Activated T-cell treated with anti-CD3 and anti-CD28 coated beads, Interleukin-2, amount 50 U/mL, for 48 hours (primary cell): ENCODE results near the gene ZNF787.

Experiments
- DNase-seq, 2 experiments: peaks; one replicate each; pipeline ENCODE4 v3.0.0-alpha.2; 2020

ZNF787 gene

GRCh38 chr19:56085571-56086275 is 35.4 kb downstream of the ZNF787 start:
- no peak for DNase-seq

- no peak for DNase-seq
Observed at GRCh38 chr19:56084835-56085536, 36.1 kb downstream of the ZNF787 start.

DNA sequence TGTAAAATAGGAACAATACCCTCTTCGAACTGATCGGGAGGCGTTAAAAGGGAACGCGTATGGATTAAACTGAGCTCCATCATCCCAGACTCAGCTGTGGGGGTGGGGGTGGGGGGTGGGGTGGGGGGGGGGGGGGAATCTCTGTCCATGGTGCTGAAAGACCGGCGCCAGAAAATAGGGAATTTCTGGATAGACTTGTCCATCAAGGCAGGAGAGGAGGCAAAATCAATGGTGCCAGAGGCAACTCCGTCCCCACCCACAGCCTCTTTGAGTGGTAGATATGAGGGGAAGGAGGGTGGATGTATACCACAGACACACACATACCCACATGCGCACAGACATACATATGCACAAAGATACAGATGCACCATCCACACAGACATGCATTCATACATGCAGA is 37.4 kb downstream of the ZNF787 start:
- no peak for DNase-seq

DNA sequence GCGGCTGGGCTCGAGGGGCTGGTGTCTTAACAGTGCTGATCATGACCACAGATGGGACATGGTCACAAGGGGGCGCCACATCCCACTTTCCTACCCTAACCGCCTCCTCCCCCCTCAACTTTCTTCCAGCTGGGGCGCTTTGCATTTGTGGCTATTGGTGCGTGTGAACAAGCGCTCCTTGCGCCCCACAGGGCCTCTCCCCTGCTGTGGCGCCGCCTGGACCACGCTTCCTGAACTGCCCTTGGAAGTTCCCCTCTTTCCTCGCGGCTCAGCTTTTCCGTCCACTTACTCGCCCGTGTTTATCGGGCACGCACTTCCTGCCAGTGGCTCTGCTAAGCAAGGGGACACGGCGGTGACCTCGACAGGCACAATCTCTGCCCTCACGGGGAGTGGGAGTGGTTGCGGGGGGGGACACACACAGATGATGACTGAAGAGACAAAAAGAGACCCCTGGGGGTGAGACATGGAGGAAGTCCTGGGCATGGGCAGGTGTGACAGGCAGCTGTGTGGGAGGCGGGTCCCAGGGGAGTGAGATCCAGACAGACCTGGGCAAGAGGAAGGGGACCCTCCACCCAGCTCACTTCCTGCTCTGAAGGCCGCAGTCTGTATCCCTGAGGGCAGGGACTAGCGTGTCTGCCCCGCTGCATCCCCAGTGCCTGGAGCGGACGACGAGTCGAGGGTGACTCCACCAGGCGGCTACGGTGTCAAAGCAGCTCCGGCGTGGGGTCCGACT is 40.3 kb downstream of the ZNF787 start:
- peak; percentile 78 to 81 for DNase-seq

DNA sequence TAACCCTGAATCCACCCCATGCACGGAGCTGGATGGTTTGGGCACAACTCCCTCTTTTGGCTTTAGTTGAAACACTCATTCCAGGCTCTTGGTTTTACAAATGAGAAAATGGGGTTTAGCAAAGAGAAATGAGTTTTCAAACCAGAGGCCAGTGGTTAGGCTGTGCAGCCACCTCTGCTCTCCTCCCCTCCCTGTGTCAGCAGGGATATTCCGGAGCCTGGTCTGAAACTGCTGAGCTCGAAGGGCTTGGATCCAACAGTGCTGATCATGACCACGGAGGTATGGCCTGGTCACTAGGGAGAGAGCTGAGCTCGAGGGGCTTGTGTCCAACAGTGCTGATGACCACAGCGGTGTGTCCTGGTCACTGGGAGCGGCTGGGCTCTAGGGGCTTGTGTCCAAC is 41.5 kb downstream of the ZNF787 start:
- no peak for DNase-seq

- peak; percentile 62 to 63 for DNase-seq
Observed at GRCh38 chr19:56076498-56076897, 44.6 kb downstream of the ZNF787 start.

GRCh38 chr19:56071151-56071550 is 49.9 kb downstream of the ZNF787 start:
- DNase-seq: no peak

GRCh38 chr19:56069642-56070041 is 51.5 kb downstream of the ZNF787 start:
- DNase-seq: no peak

GRCh38 chr19:56066152-56067023 is 54.7 kb downstream of the ZNF787 start:
- DNase-seq: peak; percentile 73 to 78

- DNase-seq: no peak
Observed at GRCh38 chr19:56053596-56053995, 67.5 kb downstream of the ZNF787 start.
